DMS 273 (cell line): ENCODE data around the gene PROKR1.
A peak's percentile ranks its signal among the peaks of the same experiment; 100 is the strongest.

Experiments
- DNase-seq: peaks from one replicate; lab custom pipeline; 2025; ENCODE audit not compliant: unreplicated experiment; lab: John Stamatoyannopoulos, UW

Gene PROKR1

GRCh38 chr2:68695971-68696370, 52.6 kb downstream of the PROKR1 start:
- DNase-seq: no peak

- no peak for DNase-seq
Measured at GRCh38 chr2:68696554-68696953, 53.2 kb downstream of the PROKR1 start.

- DNase-seq: peak; percentile 55
Measured at GRCh38 chr2:68698567-68699377, 55.4 kb downstream of the PROKR1 start.

GRCh38 chr2:68700560-68700959, 57.2 kb downstream of the PROKR1 start:
- no peak for DNase-seq

- DNase-seq: no peak
Measured at GRCh38 chr2:68706637-68707036, 63.3 kb downstream of the PROKR1 start.
